Smooth muscle cell (in vitro differentiated cells): ENCODE measurements around the gene MASP1. TPM values are rescaled to one million over a fixed set of nuclear protein-coding genes. Genes with fewer than 3 reads are reported as not detected.

Source experiments
- DNase-seq: peaks from one replicate; lab custom pipeline; 2025; ENCODE audit not compliant: unreplicated experiment; lab: John Stamatoyannopoulos, UW
- H2AFZ ChIP-seq: fragments of 200-600 bp; sonication (generic); 2 replicates; pipeline ENCODE4 v1.6.0; 2016; ENCODE audit warnings: antibody characterized with exemption, low read depth, mild to moderate bottlenecking
- H3F3A ChIP-seq: fragments of 200-600 bp; sonication (generic); 2 replicates; pipeline ENCODE4 v1.6.0; 2017; ENCODE audit warnings: antibody characterized with exemption, low read depth
- H3K27ac ChIP-seq: fragments of 200-600 bp; sonication (generic); 2 replicates; pipeline ENCODE4 v1.5.1; 2016; ENCODE audit warnings: low read depth, mild to moderate bottlenecking
- H3K27me3 ChIP-seq: fragments of 200-600 bp; sonication (generic); 2 replicates; pipeline ENCODE4 v1.6.1; 2016; ENCODE audit warnings: low read depth, mild to moderate bottlenecking
- H3K36me3 ChIP-seq: fragments of 200-600 bp; sonication (generic); 2 replicates; pipeline ENCODE4 v1.5.1; 2016; ENCODE audit warnings: low read depth
- H3K4me1 ChIP-seq: fragments of 200-600 bp; sonication (generic); 2 replicates; pipeline ENCODE4 v1.5.1; 2016; ENCODE audit warnings: low read depth
- H3K4me2 ChIP-seq: fragments of 200-600 bp; sonication (generic); 2 replicates; pipeline ENCODE4 v1.6.0; 2016; ENCODE audit warnings: mild to moderate bottlenecking
- H3K4me3 ChIP-seq: fragments of 200-600 bp; sonication (generic); 2 replicates; pipeline ENCODE4 v1.5.1; 2016; ENCODE audit warnings: mild to moderate bottlenecking
- H3K79me2 ChIP-seq: fragments of 200-600 bp; sonication (generic); 2 replicates; pipeline ENCODE4 v1.6.0; 2016; ENCODE audit warnings: low read depth, mild to moderate bottlenecking
- H3K9ac ChIP-seq: fragments of 200-600 bp; sonication (generic); 2 replicates; pipeline ENCODE4 v1.6.0; 2016; ENCODE audit warnings: low read depth
- H3K9me3 ChIP-seq: fragments of 200-600 bp; sonication (generic); replicated peaks from 2 replicates; pipeline ENCODE4 v1.5.1; 2016; ENCODE audit warnings: low read depth
- H4K20me1 ChIP-seq: fragments of 200-600 bp; sonication (generic); 2 replicates; pipeline ENCODE4 v1.6.0; 2016; ENCODE audit warnings: low read depth
- CTCF ChIP-seq: fragments of 200-600 bp; sonication (generic); IDR thresholded peaks from 2 replicates; pipeline ENCODE4 v1.5.1; 2017; ENCODE audit warnings: borderline replicate concordance, mild to moderate bottlenecking, antibody characterized with exemption; ENCODE audit not compliant: insufficient read depth, poor library complexity, severe bottlenecking
- WGBS: methylation state at CpG from one replicate; pipeline ENCODE4 v1.1.7; 2016; ENCODE audit warnings: low lambda C conversion rate; 5-methylcytosine and 5-hydroxymethylcytosine counted together
- polyA plus RNA-seq: library from polyadenylated mRNA; unstranded; fragments of >200 nt; fragmentation: Nextera tagmentation; extraction: Ambion mirVana; gene quantifications from 2 replicates; pipeline ENCODE4 v1.2.1, GENCODE V29; 2016
- total RNA-seq: library from RNA; depleted of rRNA; stranded (reverse); fragments of >200 nt; gene quantifications from 2 replicates; pipeline ENCODE4 v1.2.3, GENCODE V29; 2014

The MASP1 gene
- total and polyA plus RNA-seq, 2 experiments from 2014 or later: 46.7 to 54.0 TPM

GRCh38 chr3:187318819-187319616 lies 27.5 kb upstream of the MASP1 start:
- Histone ChIP-seq H3K27ac (no peak overlapping the region), H3F3A (no peaks in the 10 kb centered on the region), H3K9ac (no peak overlapping the region), H3K9me3 (no peaks in the 10 kb centered on the region), H3K27me3 (peaks cover 3% of the 10 kb centered on the region), H3K4me1 (no peaks in the 10 kb centered on the region), H3K4me3 (peak overlapping the region; percentile 41), H3K79me2 (no peaks in the 10 kb centered on the region), H4K20me1 (no peaks in the 10 kb centered on the region), H2AFZ (peak overlapping the region; percentile 84), H3K4me2 (peak overlapping the region; percentile 83), H3K36me3 (no peaks in the 10 kb centered on the region)
- WGBS: 28% methylated on average over 13 of the region's 13 CpGs
- peak; percentile 11 for DNase-seq
- peak; percentile 85 for TF ChIP-seq CTCF

GRCh38 chr3:187315872-187316271 lies 24.3 kb upstream of the MASP1 start:
- Histone ChIP-seq H3K9me3 (no peaks in the 10 kb centered on the region), H3K27ac (no peak overlapping the region), H3K79me2 (no peaks in the 10 kb centered on the region), H3K36me3 (no peaks in the 10 kb centered on the region), H3K4me2 (no peak overlapping the region), H4K20me1 (no peaks in the 10 kb centered on the region), H3F3A (no peaks in the 10 kb centered on the region), H3K9ac (no peak overlapping the region), H2AFZ (no peak overlapping the region), H3K4me3 (no peak overlapping the region), H3K4me1 (no peaks in the 10 kb centered on the region), H3K27me3 (peaks cover 6% of the 10 kb centered on the region)
- WGBS: 75% methylated on average over 5 of the region's 5 CpGs
- no peak for DNase-seq
- no peak for TF ChIP-seq CTCF

- Histone ChIP-seq H3F3A (no peaks in the 10 kb centered on the region), H3K4me3 (no peak overlapping the region), H3K4me1 (no peaks in the 10 kb centered on the region), H3K9me3 (no peaks in the 10 kb centered on the region), H3K4me2 (no peak overlapping the region), H3K9ac (no peak overlapping the region), H3K27ac (no peak overlapping the region), H3K36me3 (no peaks in the 10 kb centered on the region), H3K27me3 (peaks cover 6% of the 10 kb centered on the region), H4K20me1 (no peaks in the 10 kb centered on the region), H3K79me2 (no peaks in the 10 kb centered on the region), H2AFZ (no peak overlapping the region)
- TF ChIP-seq CTCF: no peak
- no peak for DNase-seq
- WGBS: 86% methylated on average over 5 of the region's 5 CpGs
Measured at GRCh38 chr3:187314176-187314575, 22.6 kb upstream of the MASP1 start.
